HFF-Myc (cell line): Measurements from ENCODE around the gene GNAO1.

ENCODE experiments used
- DNase-seq: peaks from one replicate; pipeline ENCODE4 v3.0.0-alpha.2; 2011; ENCODE audit warnings: low read depth; ENCODE audit errors: extremely low read depth
- H3K4me3 ChIP-seq: replicated peaks from 2 replicates; pipeline ENCODE4 v1.5.1; 2011; ENCODE audit warnings: low read depth, mild to moderate bottlenecking, control low read depth, low read length
- TF ChIP-seq, protein P1 (sequence below): IDR thresholded peaks from 2 replicates; pipeline ENCODE4 v1.5.1; 2012; ENCODE audit warnings: mild to moderate bottlenecking, low read depth, low read length, control low read depth; ENCODE audit errors: missing control alignments

GNAO1 gene

DNA sequence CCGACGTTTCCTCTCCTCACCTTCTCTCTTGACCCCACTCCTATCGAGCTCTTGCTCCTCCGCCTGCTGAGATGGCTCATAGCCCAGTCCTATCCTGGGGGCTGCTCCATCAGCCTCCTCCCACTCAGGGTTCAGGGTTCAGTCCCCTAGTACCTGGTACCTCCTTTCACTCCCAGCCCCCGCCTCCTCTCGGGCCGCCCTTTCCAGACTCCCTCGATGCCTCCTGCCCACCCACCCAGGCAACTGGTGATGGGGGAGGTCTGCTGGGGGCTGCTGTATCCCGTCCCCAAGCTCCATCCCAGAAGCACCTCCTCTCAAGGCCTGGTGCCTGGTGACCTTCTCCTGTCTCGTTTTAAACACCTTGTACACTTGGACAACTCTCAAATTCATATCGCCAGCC is 140.1 kb downstream of the GNAO1 start:
- TF ChIP-seq, protein P1, sequence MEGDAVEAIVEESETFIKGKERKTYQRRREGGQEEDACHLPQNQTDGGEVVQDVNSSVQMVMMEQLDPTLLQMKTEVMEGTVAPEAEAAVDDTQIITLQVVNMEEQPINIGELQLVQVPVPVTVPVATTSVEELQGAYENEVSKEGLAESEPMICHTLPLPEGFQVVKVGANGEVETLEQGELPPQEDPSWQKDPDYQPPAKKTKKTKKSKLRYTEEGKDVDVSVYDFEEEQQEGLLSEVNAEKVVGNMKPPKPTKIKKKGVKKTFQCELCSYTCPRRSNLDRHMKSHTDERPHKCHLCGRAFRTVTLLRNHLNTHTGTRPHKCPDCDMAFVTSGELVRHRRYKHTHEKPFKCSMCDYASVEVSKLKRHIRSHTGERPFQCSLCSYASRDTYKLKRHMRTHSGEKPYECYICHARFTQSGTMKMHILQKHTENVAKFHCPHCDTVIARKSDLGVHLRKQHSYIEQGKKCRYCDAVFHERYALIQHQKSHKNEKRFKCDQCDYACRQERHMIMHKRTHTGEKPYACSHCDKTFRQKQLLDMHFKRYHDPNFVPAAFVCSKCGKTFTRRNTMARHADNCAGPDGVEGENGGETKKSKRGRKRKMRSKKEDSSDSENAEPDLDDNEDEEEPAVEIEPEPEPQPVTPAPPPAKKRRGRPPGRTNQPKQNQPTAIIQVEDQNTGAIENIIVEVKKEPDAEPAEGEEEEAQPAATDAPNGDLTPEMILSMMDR = no peak
- no peak for DNase-seq
- H3K4me3 ChIP-seq = no peak overlapping the region

DNA sequence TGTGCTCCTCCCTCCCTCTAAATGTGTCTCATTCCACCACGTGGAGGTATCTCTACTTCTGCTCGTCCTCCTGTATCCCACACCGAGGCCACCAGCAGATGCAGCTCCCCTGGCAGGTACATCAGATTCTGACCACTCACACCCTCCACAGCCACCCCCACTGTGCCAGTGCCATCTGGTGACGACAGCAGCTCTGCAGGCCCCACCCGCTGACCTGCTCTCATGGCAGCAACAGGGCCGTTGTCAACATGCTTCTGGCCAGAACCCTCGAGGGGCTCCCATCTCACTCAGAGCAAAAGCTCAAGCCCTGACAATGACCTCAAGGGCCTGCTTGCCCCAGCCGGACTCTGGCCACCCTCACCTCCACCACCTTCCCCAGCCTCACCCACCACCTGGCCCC is 140.6 kb downstream of the GNAO1 start:
- no peak for DNase-seq
- TF ChIP-seq, protein P1 = no peak
- no peak overlapping the region for H3K4me3 ChIP-seq

DNA sequence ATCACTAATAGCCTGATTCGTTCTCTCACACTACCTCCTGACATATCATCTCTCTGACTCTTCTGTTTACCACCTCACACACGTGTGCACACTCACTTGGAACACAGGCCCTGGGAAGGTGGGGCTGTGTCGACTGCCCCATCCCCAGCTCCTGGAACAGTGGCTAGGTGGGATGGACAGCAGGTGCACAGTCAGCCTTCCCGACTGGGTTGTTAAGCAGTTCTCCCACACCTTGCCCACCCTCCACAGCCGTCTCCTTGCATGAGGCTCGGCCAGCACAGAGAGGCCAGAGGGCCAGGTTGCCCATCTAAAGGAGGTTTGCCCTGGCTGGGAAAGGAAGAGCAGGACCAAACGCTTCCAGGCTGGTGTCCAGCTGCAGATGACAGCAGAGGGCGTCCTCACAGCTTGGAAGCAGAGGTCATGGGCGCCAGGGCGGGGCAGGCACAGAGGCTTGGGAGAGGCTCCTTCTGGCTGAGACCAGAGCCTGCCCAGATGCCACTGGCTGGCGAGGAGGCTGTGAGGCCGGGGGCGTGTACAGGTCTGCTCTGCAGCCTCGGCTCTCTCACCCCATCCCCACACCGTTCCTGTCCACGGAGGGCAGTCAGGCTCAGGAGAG is 141.3 kb downstream of the GNAO1 start:
- H3K4me3 ChIP-seq = no peak overlapping the region
- TF ChIP-seq, protein P1 = peak; percentile 32
- peak; percentile 22 for DNase-seq

DNA sequence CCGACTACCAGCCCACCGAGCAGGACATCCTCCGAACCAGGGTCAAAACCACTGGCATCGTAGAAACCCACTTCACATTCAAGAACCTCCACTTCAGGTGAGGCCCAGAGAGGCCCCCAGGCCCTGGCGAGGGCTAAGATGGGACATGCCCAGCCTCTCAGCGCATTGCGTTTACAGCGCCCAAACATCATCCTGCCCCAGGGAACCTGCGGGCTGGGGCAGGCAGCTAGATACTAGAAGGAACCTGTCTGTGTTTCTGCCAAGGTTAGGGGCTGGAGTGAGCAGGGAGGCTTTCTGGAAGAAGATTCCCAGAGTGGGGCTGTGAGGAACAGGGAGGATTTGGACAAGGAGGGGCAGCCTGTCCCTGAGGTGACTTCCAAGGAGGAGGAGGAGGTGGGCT is 143.5 kb downstream of the GNAO1 start:
- TF ChIP-seq, protein P1 = no peak
- no peak overlapping the region for H3K4me3 ChIP-seq
- DNase-seq = no peak

DNA sequence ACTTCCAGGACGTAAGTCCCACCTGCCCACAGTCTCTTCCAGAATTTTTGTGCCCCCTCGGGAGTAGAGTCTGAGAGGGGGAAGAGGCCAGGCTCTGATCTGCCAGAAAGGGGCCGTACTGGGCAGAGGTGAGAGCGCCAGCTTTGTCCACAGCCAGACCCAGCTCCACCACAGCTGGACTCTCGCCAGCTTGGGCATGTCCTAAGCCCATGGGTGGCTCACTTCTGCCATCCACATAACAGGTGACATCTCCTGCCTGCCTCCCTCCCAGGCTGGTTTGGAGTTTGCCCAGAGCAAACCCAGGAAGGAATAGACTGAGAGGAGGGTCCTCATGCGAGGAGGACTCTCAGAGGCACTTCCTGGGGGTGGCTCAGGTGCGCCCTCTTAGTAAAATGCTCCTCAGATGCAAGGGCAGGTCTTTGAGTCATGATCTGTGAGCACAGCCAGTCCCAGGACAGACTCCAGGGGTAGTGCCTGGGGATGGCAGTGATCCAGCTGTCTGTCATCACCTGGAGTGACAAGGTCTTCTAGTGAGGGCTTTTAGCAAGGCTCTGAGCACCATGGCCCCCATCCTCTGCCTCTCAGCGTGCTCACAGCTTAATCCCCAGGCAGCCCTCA is 144.9 kb downstream of the GNAO1 start:
- TF ChIP-seq, protein P1 = no peak
- no peak overlapping the region for H3K4me3 ChIP-seq
- DNase-seq = no peak

DNA sequence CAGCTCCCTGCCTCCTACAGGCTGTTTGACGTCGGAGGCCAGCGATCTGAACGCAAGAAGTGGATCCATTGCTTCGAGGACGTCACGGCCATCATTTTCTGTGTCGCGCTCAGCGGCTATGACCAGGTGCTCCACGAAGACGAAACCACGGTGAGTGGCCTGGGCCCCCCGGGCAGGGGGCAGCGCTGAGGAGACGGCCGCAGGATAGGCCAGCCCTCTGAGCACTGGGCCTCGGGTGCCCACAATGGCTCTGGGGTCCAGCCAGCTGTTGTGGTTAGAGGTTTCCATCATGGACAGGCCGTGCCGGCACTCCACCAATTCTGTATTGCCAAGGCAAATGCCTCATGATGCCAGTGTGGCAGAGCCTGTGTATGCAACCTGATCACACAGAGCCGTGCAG is 145.4 kb downstream of the GNAO1 start:
- no peak for DNase-seq
- TF ChIP-seq, protein P1 = no peak
- H3K4me3 ChIP-seq = no peak overlapping the region
